ENCODE data around the gene ADD1. TPM values are rescaled to one million over a fixed set of nuclear protein-coding genes. Genes with fewer than 3 reads are reported as not detected.
A peak's percentile ranks its signal among the peaks of the same experiment; 100 is the strongest.
"Not testable (repeated sequence)": the region's sequence is repeated elsewhere in the genome, so short reads cannot be mapped to it uniquely, and the experiment has no call there.

ADD1 gene
- polyA plus RNA-seq, 1 donor = 183 TPM

DNA sequence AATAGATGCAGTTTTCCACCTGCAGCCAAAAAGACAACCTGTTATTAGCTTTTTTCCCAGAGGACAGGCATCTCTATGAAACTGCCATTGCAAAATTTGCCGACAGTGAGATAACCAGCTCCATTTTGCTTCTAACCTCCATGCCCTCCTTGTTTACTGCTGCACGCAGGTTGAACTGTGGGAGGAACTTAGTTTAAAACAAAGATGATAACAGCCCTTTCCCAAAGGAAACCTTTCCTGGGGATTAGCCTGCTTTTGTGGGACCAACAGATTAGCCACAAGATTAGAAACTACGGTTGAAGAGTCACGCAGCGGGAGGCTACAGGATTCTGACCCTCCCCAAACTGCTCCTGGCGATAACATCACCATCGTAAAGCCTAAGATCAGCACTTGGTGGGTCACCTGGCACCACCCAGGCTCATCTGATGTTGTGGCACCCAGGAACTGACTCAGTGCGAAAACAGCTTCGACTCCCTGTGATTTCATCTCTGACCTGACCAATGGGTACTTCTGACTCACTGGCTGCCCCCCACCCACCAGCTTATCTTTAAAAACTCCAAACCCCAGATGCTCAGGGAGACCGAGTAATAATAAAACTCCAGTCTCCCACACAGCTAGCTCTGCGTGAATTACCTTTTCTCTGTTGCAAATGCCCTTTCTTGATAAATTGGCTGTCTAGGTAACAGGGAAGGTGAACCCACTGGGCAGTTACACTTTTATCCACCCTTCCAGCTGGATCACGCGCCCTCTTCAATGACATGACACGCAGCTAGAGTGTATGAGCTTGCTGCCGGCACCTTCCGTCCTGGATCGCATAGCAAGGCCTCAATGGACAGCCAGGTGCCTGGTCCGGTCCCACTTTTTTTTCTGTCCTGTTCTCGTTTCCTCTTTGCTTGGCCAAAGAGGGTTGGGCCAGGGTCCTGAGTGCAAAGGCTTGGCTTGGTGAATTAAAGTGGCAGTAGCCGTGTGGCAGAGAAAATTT, 92.4 kb downstream of the ADD1 start:
- Histone ChIP-seq H3K27ac (ENCODE audit: low read length) (no peak overlapping the region), H3K27me3 (ENCODE audit: control insufficient read depth, insufficient read depth, low read length) (no peaks in the 10 kb centered on the region), H3K4me3 (ENCODE audit: low read length) (peak overlapping the region; percentile 90), H3K9me3 (ENCODE audit: control insufficient read depth, low read depth, low read length) (no peaks in the 10 kb centered on the region), H3K4me1 (ENCODE audit: control insufficient read depth, insufficient read depth, low read length) (peaks cover 14% of the 10 kb centered on the region), H3K36me3 (ENCODE audit: control insufficient read depth, insufficient read depth, low read length) (peaks cover 57% of the 10 kb centered on the region)
- DNase-seq = no peak
- WGBS (ENCODE audit: insufficient coverage, low lambda C conversion rate) = no CpG with 5 or more reads among the region's 20 CpGs

DNA sequence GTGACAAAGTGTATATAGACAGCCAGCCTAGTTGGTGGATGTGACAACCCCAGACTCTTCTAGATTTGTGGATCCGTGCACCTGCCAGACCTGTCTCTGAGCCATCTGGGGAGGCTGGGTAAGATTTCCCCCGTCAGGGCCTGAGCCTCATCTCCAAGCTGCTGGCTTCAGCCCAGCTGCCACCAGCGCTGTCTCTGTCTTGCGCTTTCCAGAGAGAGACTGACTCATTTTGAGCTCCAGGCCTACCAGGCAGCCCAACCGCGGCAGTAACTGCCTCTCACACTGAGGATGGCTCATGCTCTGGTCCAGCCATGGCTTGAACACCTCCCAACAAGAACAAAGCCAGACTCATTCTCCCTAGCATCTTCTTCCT, 93.1 kb downstream of the ADD1 start:
- Histone ChIP-seq H3K9me3 (ENCODE audit: control insufficient read depth, low read depth, low read length) (no peaks in the 10 kb centered on the region), H3K27me3 (ENCODE audit: control insufficient read depth, insufficient read depth, low read length) (no peaks in the 10 kb centered on the region), H3K27ac (ENCODE audit: low read length) (no peak overlapping the region), H3K4me1 (ENCODE audit: control insufficient read depth, insufficient read depth, low read length) (peaks cover 14% of the 10 kb centered on the region), H3K36me3 (ENCODE audit: control insufficient read depth, insufficient read depth, low read length) (peaks cover 57% of the 10 kb centered on the region), H3K4me3 (ENCODE audit: low read length) (no peak overlapping the region)
- no CpG with 5 or more reads among the region's 6 CpGs for WGBS (ENCODE audit: insufficient coverage, low lambda C conversion rate)
- DNase-seq = no peak

DNA sequence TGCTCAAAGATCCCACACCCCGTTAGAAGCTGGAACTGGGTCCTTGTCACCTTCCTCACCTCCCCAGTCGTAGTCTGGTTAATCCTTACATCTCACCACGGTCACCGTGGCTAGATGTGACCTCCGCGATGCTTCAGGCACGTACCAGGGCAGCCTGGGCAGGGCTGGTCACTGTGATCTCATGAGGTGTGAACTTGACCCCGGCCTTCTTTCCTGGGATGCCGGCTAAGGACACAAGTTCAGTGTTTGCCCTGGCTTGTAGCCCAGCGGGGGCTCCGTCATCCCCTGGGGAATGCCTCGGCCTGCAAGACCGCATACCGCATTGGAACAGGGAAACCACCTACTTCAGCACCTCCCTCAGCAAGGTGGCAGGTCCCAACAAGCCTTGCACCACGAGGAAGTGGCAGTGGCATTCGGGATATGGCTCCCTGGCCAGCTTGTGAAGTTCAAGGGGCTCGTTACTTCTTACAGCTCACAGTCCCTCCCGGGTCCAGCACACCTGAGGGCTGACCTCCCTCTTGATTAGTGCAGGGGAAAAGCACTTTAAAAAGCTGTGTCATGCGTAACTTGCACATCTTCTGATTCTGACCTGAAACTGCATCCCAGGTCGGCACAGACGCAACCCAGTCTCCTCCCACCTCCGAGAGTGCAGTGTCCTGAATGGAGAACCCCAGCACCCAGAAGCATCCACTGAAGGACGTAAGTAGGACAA, 93.7 kb downstream of the ADD1 start:
- Histone ChIP-seq H3K9me3 (ENCODE audit: control insufficient read depth, low read depth, low read length) (no peaks in the 10 kb centered on the region), H3K36me3 (ENCODE audit: control insufficient read depth, insufficient read depth, low read length) (peaks cover 57% of the 10 kb centered on the region), H3K27ac (ENCODE audit: low read length) (no peak overlapping the region), H3K27me3 (ENCODE audit: control insufficient read depth, insufficient read depth, low read length) (no peaks in the 10 kb centered on the region), H3K4me1 (ENCODE audit: control insufficient read depth, insufficient read depth, low read length) (peaks cover 14% of the 10 kb centered on the region), H3K4me3 (ENCODE audit: low read length) (no peak overlapping the region)
- WGBS (ENCODE audit: insufficient coverage, low lambda C conversion rate) = 80% methylated on average over 1 of the region's 23 CpGs
- DNase-seq = no peak

DNA sequence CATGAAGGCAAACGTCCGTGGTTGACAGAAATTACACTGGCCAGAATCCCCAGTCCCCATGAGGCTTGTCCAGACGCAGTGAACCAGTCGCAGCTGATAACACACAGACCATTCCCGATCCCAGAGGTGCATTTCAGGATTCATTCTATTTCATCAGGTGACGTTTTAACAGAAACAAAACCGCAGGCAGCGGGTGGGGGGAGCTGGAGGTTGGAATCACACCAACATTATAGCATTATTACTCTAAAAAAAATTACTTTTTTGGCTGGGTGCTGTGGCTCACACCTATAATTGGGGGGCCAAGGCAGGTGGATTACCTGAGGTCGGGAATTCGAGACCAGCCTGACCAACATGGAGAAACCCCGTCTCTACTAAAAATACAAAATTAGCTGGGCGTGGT, 94.3 kb downstream of the ADD1 start:
- Histone ChIP-seq H3K27ac (ENCODE audit: low read length) (no peak overlapping the region), H3K9me3 (ENCODE audit: control insufficient read depth, low read depth, low read length) (no peaks in the 10 kb centered on the region), H3K27me3 (ENCODE audit: control insufficient read depth, insufficient read depth, low read length) (no peaks in the 10 kb centered on the region), H3K36me3 (ENCODE audit: control insufficient read depth, insufficient read depth, low read length) (peaks cover 60% of the 10 kb centered on the region), H3K4me1 (ENCODE audit: control insufficient read depth, insufficient read depth, low read length) (peaks cover 14% of the 10 kb centered on the region), H3K4me3 (ENCODE audit: low read length) (no peak overlapping the region)
- no peak for DNase-seq
- no CpG with 5 or more reads among the region's 12 CpGs for WGBS (ENCODE audit: insufficient coverage, low lambda C conversion rate)

DNA sequence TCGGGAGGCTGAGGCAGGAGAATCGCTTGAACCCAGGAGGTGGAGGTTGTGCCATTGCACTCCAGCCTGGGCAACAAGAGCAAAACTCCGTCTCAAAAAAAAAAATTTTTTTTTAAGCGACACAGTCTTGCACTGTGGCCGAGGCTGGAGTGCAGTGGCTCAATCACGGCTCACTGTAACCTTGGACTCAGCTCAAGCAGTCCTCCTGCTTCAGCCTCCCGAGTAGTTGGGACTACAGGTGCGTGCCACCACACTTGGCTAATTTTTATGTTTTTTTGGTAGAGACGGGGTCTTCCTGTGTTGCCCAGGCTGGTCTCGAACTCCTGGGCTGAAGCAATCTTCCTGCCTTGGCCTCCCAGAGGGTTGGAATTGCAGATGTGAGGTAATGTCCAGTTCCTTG, 94.8 kb downstream of the ADD1 start:
- WGBS (ENCODE audit: insufficient coverage, low lambda C conversion rate) = no CpG with 5 or more reads among the region's 10 CpGs
- H3K9me3 ChIP-seq (ENCODE audit: control insufficient read depth, low read depth, low read length); H3K4me1 ChIP-seq (ENCODE audit: control insufficient read depth, insufficient read depth, low read length); H3K4me3 ChIP-seq (ENCODE audit: low read length); DNase-seq; H3K27me3 ChIP-seq (ENCODE audit: control insufficient read depth, insufficient read depth, low read length); H3K27ac ChIP-seq (ENCODE audit: low read length): not testable (repeated sequence)
- peaks cover 64% of the 10 kb centered on the region for H3K36me3 ChIP-seq (ENCODE audit: control insufficient read depth, insufficient read depth, low read length)

DNA sequence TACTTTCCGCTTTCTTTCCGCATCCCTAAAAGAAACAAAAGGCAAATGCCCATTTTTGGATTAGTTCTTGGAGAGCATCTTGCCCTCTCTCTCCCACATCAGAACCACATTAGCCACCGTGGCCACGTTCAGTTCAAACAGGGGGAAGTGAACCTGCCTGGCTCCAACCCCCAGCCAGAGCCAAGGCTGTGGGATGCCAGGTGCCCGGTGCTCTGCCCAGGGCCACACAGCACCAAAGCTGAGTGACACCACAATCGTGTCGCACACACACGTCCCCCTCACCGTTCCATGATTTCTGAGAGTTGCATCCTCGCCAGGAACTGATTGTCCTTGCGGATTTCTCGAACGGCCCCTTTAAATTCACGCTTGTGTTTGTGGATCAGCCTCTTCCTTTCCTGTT, 95.3 kb downstream of the ADD1 start:
- Histone ChIP-seq H3K4me1 (ENCODE audit: control insufficient read depth, insufficient read depth, low read length) (peaks cover 7% of the 10 kb centered on the region), H3K27ac (ENCODE audit: low read length) (no peak overlapping the region), H3K36me3 (ENCODE audit: control insufficient read depth, insufficient read depth, low read length) (peaks cover 69% of the 10 kb centered on the region), H3K27me3 (ENCODE audit: control insufficient read depth, insufficient read depth, low read length) (no peaks in the 10 kb centered on the region), H3K4me3 (ENCODE audit: low read length) (no peak overlapping the region), H3K9me3 (ENCODE audit: control insufficient read depth, low read depth, low read length) (no peaks in the 10 kb centered on the region)
- 94% methylated on average over 6 of the region's 14 CpGs for WGBS (ENCODE audit: insufficient coverage, low lambda C conversion rate)
- no peak for DNase-seq

DNA sequence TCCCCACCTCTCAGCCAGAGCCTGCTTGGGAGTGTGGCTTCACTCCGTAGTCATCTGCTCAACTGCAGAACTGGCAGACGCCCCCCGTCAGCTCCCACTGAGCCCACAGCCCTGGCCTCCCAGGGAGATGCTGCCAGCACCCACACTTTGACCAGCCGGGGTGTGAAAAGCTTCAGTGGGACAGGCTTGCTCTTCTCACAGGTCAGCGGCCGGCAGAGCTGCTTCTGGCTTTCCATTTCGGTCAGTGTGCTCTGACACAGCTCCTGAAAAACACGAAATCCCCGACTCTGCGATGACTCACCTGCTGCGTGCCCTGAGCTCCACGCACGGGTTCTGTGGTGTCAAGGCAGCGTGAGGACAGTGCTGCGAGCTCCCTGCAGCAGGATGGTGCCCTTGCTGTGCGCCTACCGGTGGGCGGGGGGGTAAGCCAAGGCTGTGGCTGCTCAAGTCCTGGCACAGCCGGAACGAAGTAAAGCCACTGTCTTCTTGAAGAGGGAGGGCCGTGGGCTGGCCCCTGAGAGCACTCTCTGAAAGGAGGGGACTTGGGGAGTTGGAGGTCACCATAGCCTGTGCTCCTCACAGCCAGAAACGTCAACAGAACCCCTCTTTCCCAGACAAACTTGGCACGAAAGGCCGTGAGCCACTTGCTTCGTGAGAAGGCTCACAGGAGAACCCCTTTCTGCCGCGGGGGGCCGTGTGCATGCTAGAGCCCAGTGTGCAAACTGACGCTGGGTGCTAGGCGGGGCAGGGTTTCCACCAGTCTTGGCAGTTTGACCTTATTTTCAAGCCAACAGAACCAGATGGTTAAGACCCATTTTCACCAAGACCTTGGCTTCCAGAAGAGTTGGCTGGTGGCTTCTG, 96.0 kb downstream of the ADD1 start:
- no peaks in the 10 kb centered on the region for H3K9me3 ChIP-seq (ENCODE audit: control insufficient read depth, low read depth, low read length)
- H3K27me3 ChIP-seq (ENCODE audit: control insufficient read depth, insufficient read depth, low read length) = no peaks in the 10 kb centered on the region
- peaks cover 7% of the 10 kb centered on the region for H3K4me1 ChIP-seq (ENCODE audit: control insufficient read depth, insufficient read depth, low read length)
- no CpG with 5 or more reads among the region's 30 CpGs for WGBS (ENCODE audit: insufficient coverage, low lambda C conversion rate)
- H3K36me3 ChIP-seq (ENCODE audit: control insufficient read depth, insufficient read depth, low read length) = peaks cover 72% of the 10 kb centered on the region
- H3K27ac ChIP-seq (ENCODE audit: low read length) = no peak overlapping the region
- H3K4me3 ChIP-seq (ENCODE audit: low read length) = no peak overlapping the region
- DNase-seq = no peak

DNA sequence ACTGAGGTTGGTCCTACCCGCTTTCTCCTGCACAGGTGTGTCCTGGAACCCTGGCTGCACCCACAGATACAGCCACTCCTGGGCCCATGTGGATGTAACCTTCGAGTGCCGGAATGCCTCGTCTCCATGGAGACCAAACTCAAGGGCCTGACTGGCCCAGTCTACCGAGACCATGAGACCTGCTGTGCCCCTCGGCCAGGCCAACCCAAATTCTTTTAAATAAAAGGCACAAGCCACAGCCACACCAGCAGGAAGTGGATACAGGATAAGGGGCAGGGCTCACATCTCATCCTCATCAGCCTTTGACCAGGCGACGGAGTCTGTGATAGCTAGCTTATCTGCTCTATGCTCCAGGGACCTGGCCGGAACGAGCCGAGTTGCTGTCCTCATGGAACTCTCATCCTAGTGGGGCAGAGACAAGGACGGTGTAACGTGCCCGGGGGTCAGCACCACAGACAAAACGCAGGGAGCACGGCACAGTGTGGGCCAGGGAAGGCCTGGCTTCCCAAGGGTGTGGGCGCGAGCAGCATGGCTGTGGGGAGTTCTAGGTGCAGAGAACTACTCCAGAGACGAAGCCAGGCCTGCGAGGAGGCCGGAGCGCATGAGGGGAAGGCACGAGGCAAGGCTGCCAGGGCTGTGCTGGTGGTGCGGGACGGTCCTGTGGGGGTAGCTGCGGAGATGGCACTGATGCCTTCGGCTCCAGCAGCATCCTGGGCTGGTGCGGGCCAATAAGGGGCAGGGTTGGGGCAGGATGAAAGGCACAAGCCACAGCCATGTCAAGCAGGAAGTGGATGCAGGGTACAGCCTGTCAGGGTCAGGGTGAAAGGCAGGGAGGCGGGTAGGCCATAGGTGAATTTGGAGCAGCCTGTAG, 96.9 kb downstream of the ADD1 start:
- Histone ChIP-seq H3K9me3 (ENCODE audit: control insufficient read depth, low read depth, low read length) (no peaks in the 10 kb centered on the region), H3K27ac (ENCODE audit: low read length) (no peak overlapping the region), H3K27me3 (ENCODE audit: control insufficient read depth, insufficient read depth, low read length) (no peaks in the 10 kb centered on the region), H3K36me3 (ENCODE audit: control insufficient read depth, insufficient read depth, low read length) (peaks cover 80% of the 10 kb centered on the region), H3K4me3 (ENCODE audit: low read length) (no peak overlapping the region), H3K4me1 (ENCODE audit: control insufficient read depth, insufficient read depth, low read length) (peaks cover 7% of the 10 kb centered on the region)
- no peak for DNase-seq
- no CpG with 5 or more reads among the region's 29 CpGs for WGBS (ENCODE audit: insufficient coverage, low lambda C conversion rate)

DNA sequence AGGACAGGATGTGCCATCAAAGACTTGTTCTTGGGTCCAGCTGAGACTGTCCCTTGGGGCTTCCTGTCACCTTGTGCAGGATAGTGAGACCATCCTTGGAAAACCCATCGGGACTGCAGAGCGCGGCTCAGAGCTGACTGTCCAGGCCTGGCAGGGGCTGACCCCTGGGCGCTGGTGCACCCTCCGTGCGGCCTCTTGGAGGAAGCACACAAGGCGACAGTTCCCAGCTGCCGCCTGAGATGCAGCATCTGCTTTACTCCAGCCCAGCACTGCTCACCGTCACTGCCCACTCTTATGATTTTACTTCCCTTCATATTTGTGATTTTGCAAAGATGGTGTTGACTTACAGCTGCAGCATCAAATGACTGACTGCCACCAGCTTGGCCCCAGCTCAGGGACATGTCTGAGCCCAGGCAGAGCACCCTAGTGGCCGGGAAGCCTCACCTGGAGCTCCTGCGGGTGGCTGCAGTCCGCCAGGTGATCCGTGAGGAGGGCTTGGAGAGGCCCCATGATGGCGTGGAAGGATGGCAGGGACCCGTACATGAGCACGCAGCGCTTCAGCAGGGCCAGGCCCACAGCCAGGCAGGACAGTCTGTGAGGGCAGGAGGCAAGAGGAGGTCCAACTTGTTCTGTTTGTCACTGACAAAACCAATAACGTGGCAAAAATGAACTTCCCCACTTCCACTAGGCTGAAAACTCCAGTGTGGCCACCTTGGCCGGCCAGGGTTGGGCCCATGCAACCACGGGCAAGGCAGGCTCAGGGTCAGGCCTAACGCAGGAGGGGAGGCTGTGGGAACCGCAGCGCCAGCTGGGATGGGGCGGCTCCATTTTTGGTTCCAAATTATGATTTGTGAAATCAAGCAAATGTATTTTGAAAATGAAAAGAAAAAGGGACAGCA, 97.7 kb downstream of the ADD1 start:
- no peak for DNase-seq
- no peak overlapping the region for H3K27ac ChIP-seq (ENCODE audit: low read length)
- peaks cover 87% of the 10 kb centered on the region for H3K36me3 ChIP-seq (ENCODE audit: control insufficient read depth, insufficient read depth, low read length)
- no peak overlapping the region for H3K4me3 ChIP-seq (ENCODE audit: low read length)
- no peaks in the 10 kb centered on the region for H3K27me3 ChIP-seq (ENCODE audit: control insufficient read depth, insufficient read depth, low read length)
- H3K4me1 ChIP-seq (ENCODE audit: control insufficient read depth, insufficient read depth, low read length) = peaks cover under 1% of the 10 kb centered on the region
- WGBS (ENCODE audit: insufficient coverage, low lambda C conversion rate) = 90% methylated on average over 2 of the region's 24 CpGs
- no peaks in the 10 kb centered on the region for H3K9me3 ChIP-seq (ENCODE audit: control insufficient read depth, low read depth, low read length)

Data from large intestine (tissue), 3 donors.